ENCODE data around the gene ONECUT3. TPM values are rescaled to one million over a fixed set of nuclear protein-coding genes. Genes with fewer than 3 reads are reported as not detected.

The ONECUT3 gene
- total and polyA plus RNA-seq, 9 of the 15 experiments (the other 6 are each of a cell fraction or from before 2014, with no cell fraction given) = not detected

GRCh38 chr19:1811942-1812425 is 58.7 kb downstream of the ONECUT3 start, which contains the start of gene ATP8B3 (continued):
- no peak for TF ChIP-seq ZFP91 (CRISPR knock-in tag; IDR thresholded peaks at IDR 0.05)
- no peak for TF ChIP-seq RHOXF2B (CRISPR knock-in tag; conservative IDR thresholded peaks at IDR 0.05)
- TF ChIP-seq ELF1 (tag; IDR thresholded peaks at IDR 0.05) = peak; percentile 85
- peak; percentile 96 for TF ChIP-seq ZFP36 (IDR thresholded peaks at IDR 0.05; ENCODE audit: low read depth, low read length, partially characterized antibody)
- TF ChIP-seq ZNF655 (CRISPR knock-in tag; IDR thresholded peaks at IDR 0.05) = no peak
- no peak for TF ChIP-seq BRF2 (IDR thresholded peaks at IDR 0.05; ENCODE audit: borderline replicate concordance, insufficient read depth, insufficient read length)
- no peak for TF ChIP-seq ZNF408 (CRISPR knock-in tag; IDR thresholded peaks at IDR 0.05; ENCODE audit: low read depth)
- TF ChIP-seq CXXC5 (CRISPR knock-in tag; IDR thresholded peaks at IDR 0.05) = 0 out of 2 replicates have a peak, but pooled peaks have one; percentile 6
- no peak for TF ChIP-seq XRCC3 (IDR thresholded peaks at IDR 0.05)
- no peak for TF ChIP-seq MED1 (CRISPR knock-in tag; IDR thresholded peaks at IDR 0.05; ENCODE audit: borderline replicate concordance)
